ENCODE measurements around the gene DENND4A. TPM values are rescaled to one million over a fixed set of nuclear protein-coding genes. Genes with fewer than 3 reads are reported as not detected.

Gene DENND4A
- total and polyA plus RNA-seq, 10 of the 15 experiments (the other 5 are each of a cell fraction or from before 2014, with no cell fraction given), result 14.2 to 81.8 (median 34.1) TPM

- no peak for TF ChIP-seq USF2 (IDR thresholded peaks at IDR 0.05; ENCODE audit: borderline replicate concordance, low read depth, low read length)
- TF ChIP-seq TAF1 (IDR thresholded peaks at IDR 0.05; ENCODE audit: borderline replicate concordance, low read depth, low read length), result no peak
- peak; percentile 30; the same call in 1 of the 2 replicates for TF ChIP-seq BMI1 (IDR thresholded peaks at IDR 0.05; ENCODE audit: borderline replicate concordance)
- no peak; the same call in 1 of the 2 replicates for TF ChIP-seq DPF2 (IDR thresholded peaks at IDR 0.05)
- TF ChIP-seq NFXL1 (IDR thresholded peaks at IDR 0.05; ENCODE audit: borderline replicate concordance), result no peak
- no peak for TF ChIP-seq ZBED1 (IDR thresholded peaks at IDR 0.05; ENCODE audit: borderline replicate concordance)
- no peak for TF ChIP-seq ZNF274 (IDR thresholded peaks at IDR 0.05; ENCODE audit: insufficient read depth, insufficient read length)
- TF ChIP-seq EP300 (IDR thresholded peaks at IDR 0.05; ENCODE audit: borderline replicate concordance in 1 of 2, control insufficient read depth in 1 of 2, low read depth in 2 of 2, low read length in 2 of 2), result peak in 1 of 2 experiments; percentile 45; a peak in 1 of 4 replicates
- no peak for TF ChIP-seq CBFB (IDR thresholded peaks at IDR 0.05; ENCODE audit: low read depth)
- no peak for TF ChIP-seq MYC (IDR thresholded peaks at IDR 0.05; ENCODE audit: insufficient read depth, insufficient read length, insufficient replicate concordance, low read length, severe bottlenecking)
- no peak for TF ChIP-seq SIX5 (IDR thresholded peaks at IDR 0.05; ENCODE audit: low read depth, low read length, severe bottlenecking)
- TF ChIP-seq BACH1 (IDR thresholded peaks at IDR 0.05; ENCODE audit: borderline replicate concordance), result no peak
- no peak for TF ChIP-seq CREM (IDR thresholded peaks at IDR 0.05; ENCODE audit: low read depth)
- TF ChIP-seq PBX3 (IDR thresholded peaks at IDR 0.05; ENCODE audit: insufficient replicate concordance, low read depth, low read length), result no peak
- TF ChIP-seq CEBPB (IDR thresholded peaks at IDR 0.05; ENCODE audit: borderline replicate concordance in 1 of 2, low read depth in 2 of 2, low read length in 2 of 2), result no peak
- TF ChIP-seq JUNB (IDR thresholded peaks at IDR 0.05), result peak; percentile 73
- no peak for TF ChIP-seq ZNF24 (IDR thresholded peaks at IDR 0.05)
- no peak for TF ChIP-seq BRCA1 (IDR thresholded peaks at IDR 0.05; ENCODE audit: low read depth, low read length)
- peak; percentile 26 to 42; a peak in 2 of 4 replicates for TF ChIP-seq IKZF2 (IDR thresholded peaks at IDR 0.05)
- TF ChIP-seq, protein P1, sequence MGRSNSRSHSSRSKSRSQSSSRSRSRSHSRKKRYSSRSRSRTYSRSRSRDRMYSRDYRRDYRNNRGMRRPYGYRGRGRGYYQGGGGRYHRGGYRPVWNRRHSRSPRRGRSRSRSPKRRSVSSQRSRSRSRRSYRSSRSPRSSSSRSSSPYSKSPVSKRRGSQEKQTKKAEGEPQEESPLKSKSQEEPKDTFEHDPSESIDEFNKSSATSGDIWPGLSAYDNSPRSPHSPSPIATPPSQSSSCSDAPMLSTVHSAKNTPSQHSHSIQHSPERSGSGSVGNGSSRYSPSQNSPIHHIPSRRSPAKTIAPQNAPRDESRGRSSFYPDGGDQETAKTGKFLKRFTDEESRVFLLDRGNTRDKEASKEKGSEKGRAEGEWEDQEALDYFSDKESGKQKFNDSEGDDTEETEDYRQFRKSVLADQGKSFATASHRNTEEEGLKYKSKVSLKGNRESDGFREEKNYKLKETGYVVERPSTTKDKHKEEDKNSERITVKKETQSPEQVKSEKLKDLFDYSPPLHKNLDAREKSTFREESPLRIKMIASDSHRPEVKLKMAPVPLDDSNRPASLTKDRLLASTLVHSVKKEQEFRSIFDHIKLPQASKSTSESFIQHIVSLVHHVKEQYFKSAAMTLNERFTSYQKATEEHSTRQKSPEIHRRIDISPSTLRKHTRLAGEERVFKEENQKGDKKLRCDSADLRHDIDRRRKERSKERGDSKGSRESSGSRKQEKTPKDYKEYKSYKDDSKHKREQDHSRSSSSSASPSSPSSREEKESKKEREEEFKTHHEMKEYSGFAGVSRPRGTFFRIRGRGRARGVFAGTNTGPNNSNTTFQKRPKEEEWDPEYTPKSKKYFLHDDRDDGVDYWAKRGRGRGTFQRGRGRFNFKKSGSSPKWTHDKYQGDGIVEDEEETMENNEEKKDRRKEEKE (IDR thresholded peaks at IDR 0.05), result no peak
- peak; percentile 43; the same call in 1 of the 2 replicates for TF ChIP-seq FOXM1 (IDR thresholded peaks at IDR 0.05; ENCODE audit: low read depth, low read length)
- TF ChIP-seq SRF (IDR thresholded peaks at IDR 0.05; ENCODE audit: low read depth in 2 of 2, low read length in 2 of 2), result no peak
- TF ChIP-seq BHLHE40 (IDR thresholded peaks at IDR 0.05; ENCODE audit: borderline replicate concordance in 1 of 2, low read depth in 2 of 2, low read length in 1 of 2), result no peak
Observed at GRCh38 chr15:65761210-65761926, 30.7 kb downstream of the DENND4A start (continued).

Data from GM12878 (cell line).